HG03521 (cell line): ENCODE results near the gene POM121C.
"Not testable (repeated sequence)": the region's sequence is repeated elsewhere in the genome, so short reads cannot be mapped to it uniquely, and the experiment has no call there.

ENCODE experiments used
- ATAC-seq: cut with Tn5 transposase; IDR thresholded peaks from one replicate; pipeline ENCODE4 v1.9.1; 2021; ENCODE audit warnings: mild to moderate bottlenecking, moderate library complexity; ENCODE audit not compliant: unreplicated experiment

POM121C gene

GRCh38 chr7:75397865-75398264 is 88.2 kb downstream of the POM121C start:
- ATAC-seq: not testable (repeated sequence)

- not testable (repeated sequence) for ATAC-seq
Measured at GRCh38 chr7:75395329-75395728, 90.8 kb downstream of the POM121C start, which contains the start of gene TRIM73. Gene TRIM73 (plus strand): TSS chr7:75395629. CDS start chr7:75398934, 3,305 bp downstream.

GRCh38 chr7:75393194-75393593 is 92.9 kb downstream of the POM121C start:
- not testable (repeated sequence) for ATAC-seq

- ATAC-seq: not testable (repeated sequence)
Measured at GRCh38 chr7:75374519-75375317, 111.4 kb downstream of the POM121C start.

- not testable (repeated sequence) for ATAC-seq
Measured at GRCh38 chr7:75374144-75374518, 112.0 kb downstream of the POM121C start.

- not testable (repeated sequence) for ATAC-seq
Measured at GRCh38 chr7:75367313-75367712, 118.8 kb downstream of the POM121C start.
